ENCODE measurements around the gene IER5L.
"Not testable (repeated sequence)": the region's sequence is repeated elsewhere in the genome, so short reads cannot be mapped to it uniquely, and the experiment has no call there.

Gene IER5L

GRCh38 chr9:129138144-129138462 is 40.0 kb downstream of the IER5L start:
- no peak for DNase-seq

GRCh38 chr9:129137292-129138143 is 40.5 kb downstream of the IER5L start:
- DNase-seq = no peak

- DNase-seq = no peak
Observed at GRCh38 chr9:129136446-129137035, 41.5 kb downstream of the IER5L start.

GRCh38 chr9:129135476-129135875 is 42.6 kb downstream of the IER5L start:
- DNase-seq = no peak

- DNase-seq = no peak
Observed at GRCh38 chr9:129133082-129133481, 45.0 kb downstream of the IER5L start.

GRCh38 chr9:129131300-129132145 is 46.5 kb downstream of the IER5L start:
- peak; percentile 82 for DNase-seq

GRCh38 chr9:129130791-129131190 is 47.3 kb downstream of the IER5L start:
- DNase-seq = no peak

- DNase-seq = not testable (repeated sequence)
Observed at GRCh38 chr9:129130271-129130670, 47.8 kb downstream of the IER5L start.

GRCh38 chr9:129128689-129129088 is 49.4 kb downstream of the IER5L start:
- DNase-seq = no peak

GRCh38 chr9:129126749-129127618 is 51.1 kb downstream of the IER5L start:
- DNase-seq = no peak

Data from T-helper 9 cell (primary cell).